GM21786 (cell line): Measurements from ENCODE around the gene PCSK6.

Experiments
- ATAC-seq: cut with Tn5 transposase; IDR thresholded peaks from one replicate; pipeline ENCODE4 v1.9.1; 2021; ENCODE audit not compliant: unreplicated experiment

Gene PCSK6

DNA sequence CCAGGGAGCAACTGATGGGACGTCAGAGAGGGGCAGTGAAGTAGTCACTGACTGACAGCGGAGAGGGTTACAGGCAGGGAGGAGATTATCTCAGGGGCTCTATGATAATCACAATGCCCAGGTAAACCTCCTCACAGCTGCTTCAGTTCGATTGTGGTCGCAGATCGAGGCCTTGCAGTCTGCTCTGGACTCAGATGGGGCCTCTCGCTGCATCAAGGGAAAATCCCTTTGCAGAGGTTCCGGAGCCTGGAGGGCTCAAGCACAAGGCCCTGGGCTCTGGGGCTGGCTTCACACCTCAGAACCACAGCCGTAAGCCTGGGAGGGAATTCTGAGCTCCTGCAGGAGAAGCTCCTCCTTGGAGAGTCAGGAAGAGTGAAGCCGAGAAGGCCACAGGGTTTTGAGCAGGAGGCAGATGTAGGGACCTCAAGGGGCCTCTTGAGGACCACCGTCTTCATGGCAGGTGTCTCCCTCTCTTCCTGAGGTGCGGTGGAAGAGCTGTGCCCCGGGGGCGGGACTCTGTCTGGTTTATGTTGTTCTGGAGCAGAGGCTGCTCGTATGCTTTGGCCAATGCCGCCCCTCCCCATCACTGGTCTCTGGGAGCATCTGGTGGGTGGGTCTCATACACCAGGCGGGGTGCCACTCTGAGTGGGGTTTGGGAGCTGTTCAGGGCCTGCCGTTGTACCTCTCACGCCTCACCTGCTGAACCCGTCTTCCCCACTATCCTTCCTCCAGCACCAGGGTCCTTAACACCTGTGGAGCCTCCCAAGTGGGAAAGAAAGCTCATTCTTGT lies 175.0 kb downstream of the PCSK6 start:
- ATAC-seq = no peak

GRCh38 chr15:101313041-101313761 lies 176.3 kb downstream of the PCSK6 start:
- no peak for ATAC-seq

- no peak for ATAC-seq
Observed at GRCh38 chr15:101310508-101310907, 179.0 kb downstream of the PCSK6 start.

- ATAC-seq = no peak
Observed at GRCh38 chr15:101310161-101310480, 179.4 kb downstream of the PCSK6 start.

DNA sequence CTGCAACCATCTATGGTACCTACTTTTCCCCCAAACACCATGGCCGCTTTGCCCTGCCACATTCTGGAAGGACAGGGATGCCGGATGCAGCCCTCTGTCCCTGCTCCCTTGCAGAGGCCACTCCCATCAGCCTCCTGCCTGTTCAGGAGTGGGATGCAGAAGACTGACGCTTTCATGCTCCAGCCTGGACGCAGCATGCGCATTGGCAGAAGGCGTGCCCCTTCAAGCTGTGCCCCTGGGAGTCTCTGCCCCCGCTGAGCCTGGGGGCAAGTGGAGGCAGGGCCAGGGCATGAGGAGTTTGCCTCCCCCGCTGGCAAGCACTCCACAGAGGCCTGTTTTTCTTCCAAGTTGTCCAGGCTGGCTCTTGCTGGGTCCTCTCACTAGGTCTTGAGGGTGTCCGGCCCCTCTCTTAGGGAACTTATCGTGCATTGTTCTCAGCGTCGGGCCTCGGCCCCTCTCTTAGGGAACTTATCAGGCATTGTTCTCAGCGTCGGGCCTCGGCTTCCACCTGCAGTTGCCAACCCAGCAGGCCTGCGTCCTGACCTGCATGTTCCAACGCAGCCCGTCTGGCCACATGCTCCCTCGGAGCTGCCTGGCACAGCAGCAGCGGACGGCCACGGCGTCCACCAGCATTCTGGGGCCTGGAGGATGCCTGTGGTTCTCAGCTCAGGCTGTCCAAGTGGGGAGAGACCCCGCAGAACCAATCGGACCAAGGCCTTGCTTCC lies 179.9 kb downstream of the PCSK6 start:
- ATAC-seq = no peak

DNA sequence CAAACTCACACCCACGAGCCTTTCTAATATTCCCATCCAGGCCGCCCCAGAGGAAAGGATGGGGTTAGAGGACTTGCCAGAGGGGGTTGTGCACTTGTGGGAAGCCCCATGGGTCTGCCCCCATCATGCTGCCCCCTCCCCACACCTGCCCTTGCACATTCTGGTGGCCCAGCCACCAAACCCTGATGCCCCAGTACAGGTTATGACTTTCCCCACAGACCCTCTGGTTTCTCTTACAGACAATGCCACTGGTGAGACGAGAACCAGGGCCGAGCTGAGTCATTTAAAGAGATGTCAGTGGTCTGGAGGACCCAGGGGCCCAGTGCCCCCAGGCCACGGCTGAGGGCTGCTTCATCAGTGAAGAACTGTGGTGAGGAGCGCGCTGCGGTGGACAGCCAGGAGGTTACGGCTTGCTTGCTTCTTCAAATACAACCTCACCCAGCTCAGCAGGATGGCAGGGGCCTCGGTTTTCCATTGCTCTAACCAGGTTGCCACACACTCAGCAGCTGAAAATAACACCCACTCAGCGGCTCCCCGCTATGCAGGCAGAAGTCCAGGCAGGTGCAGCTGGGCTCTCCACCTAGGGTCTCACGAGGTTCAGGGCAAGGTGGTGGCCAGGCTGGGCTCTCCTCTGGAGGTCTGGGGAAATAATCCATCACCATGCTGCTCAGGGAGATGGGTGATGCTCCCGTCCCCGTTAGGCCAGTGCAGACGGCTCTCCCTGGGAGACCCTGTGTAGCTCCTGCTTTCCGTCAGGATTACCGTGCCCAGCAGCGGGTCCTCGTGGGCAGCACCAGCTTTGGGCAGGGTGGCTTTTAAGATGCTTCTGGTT lies 180.7 kb downstream of the PCSK6 start:
- ATAC-seq = no peak

DNA sequence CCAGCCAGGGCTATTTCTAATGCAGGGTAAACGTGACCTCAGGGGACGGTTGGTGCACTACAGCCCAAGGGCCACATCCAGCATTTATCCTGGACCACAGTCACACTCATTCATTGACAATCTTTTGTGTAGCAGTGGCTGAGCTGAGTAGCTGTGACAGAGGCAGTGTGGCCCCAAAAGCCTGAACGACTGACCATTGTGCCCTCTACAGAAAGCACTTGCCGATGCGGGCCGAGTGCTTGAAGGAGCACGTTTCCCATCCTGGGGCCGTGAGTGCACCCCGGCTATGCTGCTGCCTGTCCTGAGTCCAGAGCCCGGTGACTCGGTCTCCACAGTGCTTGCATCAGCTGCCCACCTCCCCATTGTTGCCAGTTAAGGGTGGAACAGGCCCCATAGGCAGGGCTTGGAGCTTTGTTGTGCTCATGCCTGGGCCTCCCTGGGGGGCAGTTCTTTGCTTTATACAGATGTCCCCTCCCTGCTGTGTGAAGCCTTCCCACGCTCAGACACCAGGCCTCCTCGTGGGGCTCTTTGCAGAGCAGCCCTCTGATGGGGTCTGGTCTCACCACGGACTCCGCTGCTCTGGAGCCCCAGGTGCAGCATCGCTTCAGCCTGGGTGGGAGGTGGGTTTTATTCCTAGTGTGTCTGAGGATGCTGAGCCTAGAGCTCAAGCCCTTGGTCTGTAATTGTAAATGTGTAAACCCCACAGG lies 181.5 kb downstream of the PCSK6 start:
- no peak for ATAC-seq

DNA sequence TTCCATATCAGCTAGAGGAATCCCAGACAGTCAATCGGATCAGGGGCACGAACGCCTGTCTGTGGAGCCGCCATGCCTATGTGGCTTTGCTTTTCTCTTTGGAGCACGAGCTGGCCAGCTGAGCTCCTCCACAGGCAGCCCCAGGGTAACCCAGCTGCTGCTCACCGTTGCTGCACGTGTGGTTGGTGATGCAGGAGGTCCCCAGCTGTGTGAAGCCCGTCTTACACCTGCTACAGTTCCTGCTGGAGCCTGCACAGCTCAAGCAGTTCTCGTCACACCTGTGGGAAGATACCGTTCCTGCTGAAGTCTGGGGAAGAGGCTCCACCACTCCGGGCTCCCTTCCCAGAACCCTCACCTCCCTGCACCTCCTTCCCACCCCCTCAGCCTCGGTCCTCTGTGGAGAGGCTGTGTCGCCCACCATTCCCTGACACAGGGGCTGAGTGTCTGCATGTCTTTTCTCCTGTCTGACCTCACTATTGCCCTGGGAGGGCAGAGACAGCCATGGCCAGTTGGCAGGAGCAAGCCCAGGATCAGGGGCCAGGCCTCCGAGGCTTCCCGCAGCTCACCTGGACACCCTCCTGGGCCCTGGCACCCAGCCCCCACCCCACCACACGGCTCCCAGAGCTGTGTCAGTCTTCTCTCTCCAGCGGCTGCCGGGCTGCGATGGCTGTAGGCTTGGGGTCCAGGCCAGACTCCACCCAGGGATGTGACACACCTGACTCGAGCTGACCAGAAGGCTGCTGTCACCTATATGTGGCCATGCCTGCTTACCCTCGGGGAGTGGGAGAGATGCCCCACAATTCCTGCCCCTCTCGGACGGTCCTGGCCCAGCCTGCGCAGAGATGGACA lies 182.2 kb downstream of the PCSK6 start:
- ATAC-seq = no peak

- ATAC-seq = no peak
Observed at GRCh38 chr15:101306341-101307047, 183.0 kb downstream of the PCSK6 start.

GRCh38 chr15:101305820-101306255 lies 183.7 kb downstream of the PCSK6 start:
- ATAC-seq = no peak

DNA sequence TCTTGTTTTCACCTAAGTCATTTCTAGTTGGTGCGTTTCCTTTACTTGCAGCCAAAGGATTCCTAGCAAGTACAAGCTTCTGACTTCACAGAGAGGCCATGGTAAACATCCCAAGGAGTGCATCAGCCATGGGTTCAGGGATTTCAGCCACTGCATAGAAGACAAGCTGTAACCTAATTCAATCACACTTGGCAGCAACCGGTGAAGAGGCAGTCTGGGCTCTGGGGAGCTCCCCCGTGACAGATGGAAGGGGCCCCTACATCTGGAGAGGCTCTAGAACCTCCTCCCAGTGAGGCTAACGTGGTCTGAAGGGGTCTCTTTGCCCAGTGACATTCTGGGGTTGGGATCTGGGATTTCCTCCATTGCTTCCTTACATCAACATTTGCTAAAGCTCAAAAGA lies 186.1 kb downstream of the PCSK6 start:
- ATAC-seq = no peak

DNA sequence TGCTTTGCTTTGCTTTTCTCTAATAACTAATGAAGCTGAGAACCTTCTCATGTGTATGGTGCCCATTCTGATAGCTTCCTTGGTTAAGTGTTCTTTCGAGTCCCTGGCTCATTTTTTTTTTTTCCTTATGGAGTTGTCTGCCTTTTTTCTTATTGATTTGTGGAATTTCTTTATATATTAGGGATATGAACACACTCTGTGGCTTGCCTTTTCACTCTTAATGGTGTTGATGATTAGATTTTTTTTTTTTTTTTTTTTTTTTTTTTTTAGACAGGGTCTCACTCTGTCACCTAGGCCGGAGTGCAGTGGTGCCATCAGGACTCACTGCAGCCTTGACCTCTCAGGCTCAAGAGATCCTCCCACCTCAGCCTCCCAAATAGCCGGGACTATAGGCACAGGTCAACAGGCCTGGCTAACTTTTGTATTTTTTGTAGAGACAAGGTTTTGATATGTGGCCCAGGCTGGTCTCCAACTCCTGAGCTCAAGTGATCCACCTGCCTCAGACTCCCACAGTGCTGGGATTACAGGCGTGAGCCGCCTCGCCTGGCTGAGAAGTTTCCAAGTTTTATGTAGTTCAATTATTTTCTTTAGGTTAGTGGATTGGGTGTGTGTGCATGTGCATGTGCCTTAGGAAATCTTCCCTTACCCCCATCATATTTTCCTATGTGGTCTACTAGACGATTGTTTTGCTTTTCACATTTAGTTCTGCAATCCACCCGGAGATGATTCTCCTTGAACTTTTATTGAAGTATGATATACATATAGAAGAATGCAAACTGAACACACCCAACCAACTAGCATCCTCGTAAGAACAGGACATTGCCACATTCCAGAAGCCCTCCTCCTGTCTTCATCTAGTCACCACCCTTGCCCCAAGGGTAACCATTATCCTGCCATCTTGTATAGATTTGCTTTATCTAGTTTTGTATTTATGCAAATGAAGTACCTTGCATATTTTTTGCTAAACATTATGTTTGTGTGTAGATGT lies 192.8 kb downstream of the PCSK6 start:
- ATAC-seq = no peak

- no peak for ATAC-seq
Observed at GRCh38 chr15:101295607-101296161, 193.8 kb downstream of the PCSK6 start.

GRCh38 chr15:101294731-101295606 lies 194.5 kb downstream of the PCSK6 start, which contains the start of gene SNRPA1:
SNRPA1 (minus strand) TSS chr15:101295248; CDS start chr15:101295178, 70 bp downstream.
- peak; percentile 69 for ATAC-seq

GRCh38 chr15:101293122-101293521 lies 196.4 kb downstream of the PCSK6 start:
- ATAC-seq = no peak

- ATAC-seq = no peak
Observed at GRCh38 chr15:101288905-101289513, 200.5 kb downstream of the PCSK6 start.
